Mononuclear cell (primary cell): ENCODE measurements around the gene PHF21A. TPM values are rescaled to one million over a fixed set of nuclear protein-coding genes. Genes with fewer than 3 reads are reported as not detected.
"Not testable (repeated sequence)": the region's sequence is repeated elsewhere in the genome, so short reads cannot be mapped to it uniquely, and the experiment has no call there.

Experiments used
- H3K27me3 ChIP-seq: 2 replicates; pipeline ENCODE4 v1.6.0; 2011; ENCODE audit warnings: low read length, control low read depth; ENCODE audit not compliant: insufficient read depth
- H3K4me1 ChIP-seq: 2 replicates; pipeline ENCODE4 v1.5.1; 2011; ENCODE audit warnings: mild to moderate bottlenecking, low read length, control low read depth; ENCODE audit not compliant: insufficient read depth
- H3K4me3 ChIP-seq: 2 replicates; pipeline ENCODE4 v1.5.1; 2011; ENCODE audit warnings: mild to moderate bottlenecking, low read length, moderate library complexity
- H3K9me3 ChIP-seq: 2 replicates; pipeline ENCODE4 v1.5.1; 2011; ENCODE audit warnings: low read depth, mild to moderate bottlenecking, control low read depth, low read length
- total RNA-seq: library from RNA; depleted of rRNA; stranded (reverse); fragments of >200 nt; gene quantifications from one replicate; pipeline ENCODE4 v1.2.3, GENCODE V29; 2012

PHF21A gene
- total RNA-seq, 1 donor: 33.2 TPM

DNA sequence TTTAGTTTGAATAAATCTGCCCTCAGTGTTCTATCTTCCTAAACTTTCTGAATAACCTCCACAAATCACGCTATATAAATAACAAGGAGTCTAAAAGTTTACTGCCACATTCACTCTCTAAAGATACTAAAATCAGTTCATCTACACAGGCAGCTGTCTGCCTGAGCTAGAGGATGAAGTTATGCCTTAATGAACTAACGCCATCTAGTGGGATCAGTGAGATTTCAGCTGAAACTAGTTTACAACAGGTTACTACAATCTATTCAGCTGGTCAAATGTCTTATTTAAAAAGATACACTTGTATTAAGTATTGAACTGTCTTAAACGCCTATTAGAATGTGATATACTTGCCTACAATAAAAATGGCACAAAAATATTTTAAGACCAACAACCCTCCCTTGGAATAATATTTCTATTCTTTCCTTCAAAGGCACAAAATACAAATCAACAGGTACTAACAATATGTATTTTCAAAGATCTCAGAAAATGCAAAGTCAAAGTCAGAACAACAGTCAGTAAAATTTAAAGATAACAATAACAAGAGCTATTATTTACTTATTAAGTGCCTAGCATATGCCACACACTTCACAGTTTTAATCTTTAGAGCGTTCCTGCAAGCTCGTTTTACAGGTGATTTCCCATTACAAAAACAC, 114.7 kb downstream of the PHF21A start:
- Histone ChIP-seq H3K4me1 (peaks cover 4% of the 10 kb centered on the region), H3K4me3 (no peak overlapping the region), H3K27me3 (no peaks in the 10 kb centered on the region), H3K9me3 (no peaks in the 10 kb centered on the region)

DNA sequence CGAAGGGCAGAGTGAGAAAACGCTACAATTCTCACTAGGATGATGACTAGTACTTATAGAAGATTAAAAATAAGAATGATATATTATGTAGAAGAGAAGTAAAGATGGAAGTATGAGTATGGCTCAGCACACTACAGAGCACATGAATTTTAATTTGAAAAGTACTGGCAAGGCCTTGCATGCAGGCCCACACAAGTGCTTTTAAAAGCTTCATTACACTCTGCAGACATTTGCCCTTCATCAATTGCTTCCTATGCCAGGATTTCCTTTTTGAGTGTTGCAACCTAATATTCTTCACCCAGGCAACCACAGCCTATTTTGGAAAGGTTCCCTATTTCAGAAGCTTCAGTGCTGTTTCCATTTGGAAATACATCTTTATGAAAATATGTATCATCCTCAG, 117.7 kb downstream of the PHF21A start:
- Histone ChIP-seq H3K4me1 (peaks cover 4% of the 10 kb centered on the region), H3K4me3 (no peak overlapping the region), H3K27me3 (no peaks in the 10 kb centered on the region), H3K9me3 (no peaks in the 10 kb centered on the region)

DNA sequence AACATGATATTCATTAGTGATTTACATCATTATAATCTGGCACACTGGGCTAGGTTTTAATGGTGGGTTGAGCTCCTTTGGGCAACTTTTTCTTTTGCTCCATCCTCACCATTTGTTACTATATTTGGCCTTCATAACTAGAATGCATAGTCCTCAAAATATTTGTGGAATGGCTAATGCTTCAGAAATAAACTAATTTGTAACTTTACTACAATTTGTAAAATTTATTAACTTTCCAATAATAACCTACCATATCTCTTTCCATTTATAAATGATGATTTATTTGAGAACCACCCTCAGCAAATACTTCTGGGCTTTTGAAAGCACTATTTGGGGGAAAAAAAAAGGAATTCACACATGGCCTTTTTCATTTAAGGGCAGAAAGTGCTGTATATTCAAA, 119.1 kb downstream of the PHF21A start:
- Histone ChIP-seq H3K4me1 (peaks cover 4% of the 10 kb centered on the region), H3K4me3 (no peak overlapping the region), H3K27me3 (no peaks in the 10 kb centered on the region), H3K9me3 (no peaks in the 10 kb centered on the region)

DNA sequence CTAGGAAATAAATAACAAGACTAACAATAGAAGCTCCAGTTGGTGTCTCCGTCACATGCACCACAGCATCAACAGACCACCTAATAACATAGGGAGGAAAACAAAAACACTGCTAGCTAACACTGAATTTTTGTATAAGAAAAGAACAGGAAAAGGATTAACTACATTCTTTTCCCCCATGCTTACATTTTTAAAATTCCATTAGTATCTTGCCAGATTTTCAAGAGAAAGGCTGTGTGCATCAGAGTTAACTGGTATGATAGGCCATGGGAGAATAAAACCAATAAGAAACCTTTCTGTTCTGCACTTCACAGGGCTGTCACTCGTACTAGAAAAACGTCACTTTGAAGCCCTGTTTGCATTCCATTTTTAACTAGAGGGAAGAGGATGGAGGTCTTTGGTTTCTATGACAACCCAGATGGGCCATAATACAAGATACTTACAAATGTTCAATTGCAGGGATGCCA, 119.8 kb downstream of the PHF21A start:
- Histone ChIP-seq H3K4me3 (no peak overlapping the region), H3K27me3 (no peaks in the 10 kb centered on the region), H3K9me3 (no peaks in the 10 kb centered on the region), H3K4me1 (peaks cover 4% of the 10 kb centered on the region)

DNA sequence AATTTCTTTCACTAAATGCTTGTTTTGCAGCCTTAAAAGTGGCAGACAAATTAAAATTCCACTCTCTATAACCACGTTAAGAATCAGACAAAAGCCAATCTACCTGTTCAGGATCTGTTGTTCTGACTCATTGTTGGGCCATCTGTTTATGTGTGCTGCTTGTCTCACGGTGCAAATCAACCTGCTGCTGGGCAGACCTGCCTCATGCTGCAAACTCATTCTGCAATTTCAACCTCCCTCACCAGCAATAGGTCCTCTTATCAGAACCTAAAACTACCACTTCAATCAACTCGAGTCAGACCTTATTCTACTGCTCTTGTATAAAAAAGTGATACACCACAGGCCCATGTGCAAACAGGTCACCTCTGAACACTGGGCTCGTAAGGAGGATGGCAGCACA, 123.7 kb downstream of the PHF21A start:
- H3K9me3 ChIP-seq: no peaks in the 10 kb centered on the region
- H3K4me3 ChIP-seq: no peak overlapping the region
- H3K27me3 ChIP-seq: no peaks in the 10 kb centered on the region
- no peaks in the 10 kb centered on the region for H3K4me1 ChIP-seq

DNA sequence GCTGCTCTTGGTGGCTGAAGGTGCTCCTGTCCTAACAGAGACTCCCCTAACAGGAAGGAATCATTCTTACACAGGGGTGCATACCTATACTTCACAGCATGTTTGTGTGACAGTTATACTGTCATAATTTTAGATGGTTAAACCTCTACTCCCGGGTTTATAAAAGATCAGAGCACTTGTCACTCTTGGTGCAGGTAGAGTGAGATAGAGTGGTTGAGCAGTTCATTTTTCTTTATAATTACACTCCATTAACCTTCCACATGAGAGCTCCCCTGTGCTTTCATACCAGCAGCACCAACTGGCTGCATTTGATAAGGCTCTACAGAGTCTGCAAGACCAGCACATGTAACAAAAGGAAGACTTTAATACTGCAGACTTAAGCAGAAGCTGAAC, 125.9 kb downstream of the PHF21A start:
- no peak overlapping the region for H3K4me3 ChIP-seq
- H3K27me3 ChIP-seq: no peaks in the 10 kb centered on the region
- no peaks in the 10 kb centered on the region for H3K9me3 ChIP-seq
- no peaks in the 10 kb centered on the region for H3K4me1 ChIP-seq

DNA sequence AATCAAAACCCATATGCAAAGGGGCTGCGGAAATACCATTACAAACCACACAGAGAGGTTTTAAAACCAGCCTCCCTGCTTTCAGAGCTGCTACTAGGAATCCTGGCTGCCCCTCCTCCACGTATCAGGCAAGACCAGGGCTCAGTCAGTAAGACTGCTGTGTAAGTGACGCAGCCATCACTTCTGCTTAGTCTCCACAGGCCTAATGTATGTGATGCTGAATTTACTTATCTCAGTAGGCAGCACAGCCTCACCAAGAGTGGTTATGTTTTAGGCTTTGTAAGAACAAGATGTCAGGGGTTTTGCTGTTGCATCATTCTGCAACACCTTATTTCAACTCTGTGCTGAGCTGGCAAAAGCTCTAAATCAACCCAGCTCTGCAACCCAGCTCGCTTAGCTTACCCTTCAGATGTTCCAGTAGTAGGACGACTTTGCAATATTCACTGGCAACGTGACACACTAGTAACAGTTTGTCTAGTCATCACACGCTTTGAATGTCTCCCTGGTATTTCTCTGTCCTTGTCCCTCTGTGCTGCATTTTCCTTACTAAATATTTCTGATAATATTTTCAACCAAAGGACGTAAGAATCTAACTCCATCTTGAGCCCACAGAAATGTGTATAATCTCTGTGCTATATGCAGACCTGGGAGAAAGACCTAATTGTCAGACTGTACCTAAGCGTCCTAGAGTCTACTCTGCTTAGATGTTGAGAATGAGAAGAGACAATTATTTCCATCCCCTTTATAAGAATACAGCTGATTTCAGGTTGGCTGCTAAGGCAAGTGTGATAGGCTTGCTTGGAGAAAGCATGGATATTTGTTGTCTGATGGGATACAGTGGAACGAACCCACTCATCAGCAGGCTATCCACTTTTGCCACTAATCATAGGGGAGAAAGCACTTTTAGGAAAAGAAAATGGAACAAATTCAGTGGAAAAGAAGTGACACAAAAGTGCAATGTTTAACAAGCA, 126.6 kb downstream of the PHF21A start:
- H3K27me3 ChIP-seq: no peaks in the 10 kb centered on the region
- H3K4me1 ChIP-seq: no peaks in the 10 kb centered on the region
- H3K4me3 ChIP-seq: no peak overlapping the region
- no peaks in the 10 kb centered on the region for H3K9me3 ChIP-seq

DNA sequence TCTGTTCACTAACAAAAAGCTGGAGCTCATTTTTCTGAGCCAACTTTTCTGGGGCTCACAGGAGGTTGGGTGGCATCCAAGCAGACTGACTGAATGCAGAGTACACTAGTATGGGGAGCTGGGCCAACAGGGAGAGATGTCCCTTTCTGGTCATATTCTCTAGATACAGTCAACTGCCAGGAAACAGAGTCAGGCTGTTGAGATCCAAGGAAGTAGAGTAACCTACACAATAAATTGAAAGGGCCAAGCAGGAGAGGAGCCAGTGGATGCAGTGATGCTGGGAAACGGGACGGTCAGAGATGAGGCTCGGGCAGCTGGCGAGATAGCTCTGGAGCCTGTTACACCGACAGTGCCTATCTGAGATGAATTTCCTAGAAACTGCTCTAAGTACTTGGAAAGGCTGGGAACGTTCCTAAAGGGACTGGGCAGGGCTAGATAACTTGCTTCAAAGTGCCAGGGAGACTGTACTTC, 127.7 kb downstream of the PHF21A start:
- Histone ChIP-seq H3K9me3 (no peaks in the 10 kb centered on the region), H3K4me3 (no peak overlapping the region), H3K27me3 (no peaks in the 10 kb centered on the region), H3K4me1 (no peaks in the 10 kb centered on the region)

DNA sequence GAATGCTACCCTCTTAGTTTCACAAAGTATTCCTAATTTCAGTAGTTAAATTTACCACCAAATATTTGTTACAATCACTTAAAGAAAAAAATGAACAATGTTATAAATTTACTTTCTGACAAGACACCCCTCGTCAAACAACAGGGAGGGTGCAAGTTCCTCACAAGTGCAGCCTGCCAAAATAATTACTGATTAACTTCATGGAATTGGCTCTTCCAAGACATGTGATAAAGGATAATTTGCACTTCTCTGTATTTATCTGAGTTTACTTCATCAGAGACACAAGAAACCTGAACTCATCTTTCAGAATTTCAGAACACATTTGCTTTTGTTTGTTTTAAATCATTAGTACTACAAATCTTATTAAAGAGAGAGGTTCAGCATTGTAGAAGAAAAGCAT, 132.3 kb downstream of the PHF21A start:
- Histone ChIP-seq H3K4me1 (no peaks in the 10 kb centered on the region), H3K9me3 (no peaks in the 10 kb centered on the region), H3K27me3 (no peaks in the 10 kb centered on the region), H3K4me3 (no peak overlapping the region)

DNA sequence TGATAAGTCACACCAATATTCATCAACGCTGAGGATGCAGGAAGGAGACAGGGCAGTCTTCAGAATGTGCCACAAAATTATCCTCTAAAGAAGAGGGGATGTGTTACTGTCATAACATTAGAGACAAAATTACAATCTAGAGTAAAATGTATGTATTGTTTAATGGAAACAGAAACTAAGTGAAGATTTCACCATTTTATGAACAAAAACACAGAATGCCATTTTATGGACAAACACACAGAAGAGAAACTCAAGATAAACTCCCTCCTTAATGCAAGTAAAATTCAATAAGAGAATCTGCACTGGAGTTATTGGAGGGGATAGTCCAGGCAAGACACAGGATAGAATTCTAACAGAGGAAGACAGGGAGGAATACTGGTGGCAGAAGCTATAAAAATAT, 136.0 kb downstream of the PHF21A start:
- no peak overlapping the region for H3K4me3 ChIP-seq
- H3K4me1 ChIP-seq: no peaks in the 10 kb centered on the region
- H3K9me3 ChIP-seq: no peaks in the 10 kb centered on the region
- H3K27me3 ChIP-seq: no peaks in the 10 kb centered on the region

DNA sequence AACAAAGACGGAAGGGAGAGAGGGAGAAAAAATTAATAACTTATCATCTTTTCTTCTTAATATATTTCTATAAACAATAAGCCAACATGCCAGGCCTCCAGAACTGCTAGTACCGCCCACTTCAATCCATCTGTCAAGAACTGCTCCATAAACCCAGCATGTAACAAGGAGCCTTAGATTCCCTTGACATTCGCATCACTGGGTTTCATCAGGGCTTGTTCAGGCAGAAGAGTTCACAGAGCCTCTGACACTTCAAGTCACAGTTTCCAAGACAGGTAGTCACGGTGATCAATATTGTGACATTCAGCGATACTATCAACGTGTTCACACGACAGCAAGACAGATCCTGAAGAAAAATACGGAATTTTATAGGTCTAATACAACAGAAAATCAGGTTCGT, 137.1 kb downstream of the PHF21A start:
- Histone ChIP-seq H3K27me3 (no peaks in the 10 kb centered on the region), H3K4me1 (no peaks in the 10 kb centered on the region), H3K9me3 (no peaks in the 10 kb centered on the region), H3K4me3 (no peak overlapping the region)

DNA sequence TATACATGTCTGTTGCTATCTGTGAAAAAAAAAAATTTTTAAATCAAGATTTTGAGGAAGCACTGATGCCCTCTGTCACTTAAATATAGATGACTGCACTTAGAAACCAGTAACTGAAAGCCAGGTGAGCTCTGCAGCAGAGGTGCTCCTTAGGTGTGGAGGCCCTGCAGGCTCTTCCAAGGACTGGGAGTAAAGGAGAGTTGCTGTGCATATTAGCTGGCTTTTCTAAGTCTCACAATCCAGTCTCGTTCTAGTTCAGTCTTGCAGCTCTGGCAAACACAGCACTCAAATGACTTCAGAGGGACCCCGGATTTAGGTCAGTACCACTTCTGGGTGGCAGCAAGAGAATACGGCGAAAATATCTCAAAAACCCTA, 137.8 kb downstream of the PHF21A start:
- no peaks in the 10 kb centered on the region for H3K27me3 ChIP-seq
- no peaks in the 10 kb centered on the region for H3K9me3 ChIP-seq
- no peak overlapping the region for H3K4me3 ChIP-seq
- H3K4me1 ChIP-seq: no peaks in the 10 kb centered on the region

DNA sequence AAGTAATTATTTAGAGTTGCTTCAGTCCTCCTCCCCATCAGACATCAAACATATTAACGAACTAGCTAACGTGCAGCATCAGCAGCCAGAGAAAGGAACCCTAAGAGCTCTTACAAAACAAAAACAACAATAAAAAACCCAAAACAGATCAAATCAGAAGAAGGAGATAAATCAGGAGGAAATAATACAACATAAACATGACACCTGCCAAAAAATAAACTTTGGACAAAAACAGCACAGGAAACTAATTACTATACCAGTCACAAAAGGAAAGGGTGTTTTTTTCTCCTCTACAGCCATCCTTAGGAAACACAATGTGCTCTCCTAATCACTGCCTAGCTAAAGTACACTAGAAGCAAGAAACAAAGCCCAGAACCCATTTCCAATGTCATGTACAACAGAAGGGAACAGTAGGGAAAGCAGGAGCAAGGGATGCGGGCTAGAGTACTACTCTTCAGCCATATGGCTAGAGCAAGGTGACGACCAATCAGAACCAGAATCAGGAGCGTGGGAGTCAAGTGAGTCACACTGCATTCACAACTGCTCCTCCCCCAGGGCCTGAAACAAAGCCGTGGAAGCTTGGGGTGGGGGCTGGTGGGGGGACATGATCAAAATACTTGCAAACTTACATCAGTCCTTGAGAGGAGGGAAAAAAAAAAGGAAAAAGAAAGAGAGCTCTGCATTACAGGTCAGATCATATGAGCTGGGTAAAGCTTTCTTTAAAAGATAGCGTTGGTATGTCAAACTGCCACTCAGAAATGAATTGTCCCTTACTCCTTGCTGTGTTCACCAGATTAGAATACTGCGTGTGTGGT, 138.4 kb downstream of the PHF21A start:
- Histone ChIP-seq H3K4me1 (no peaks in the 10 kb centered on the region), H3K9me3 (no peaks in the 10 kb centered on the region), H3K27me3 (no peaks in the 10 kb centered on the region), H3K4me3 (no peak overlapping the region)

DNA sequence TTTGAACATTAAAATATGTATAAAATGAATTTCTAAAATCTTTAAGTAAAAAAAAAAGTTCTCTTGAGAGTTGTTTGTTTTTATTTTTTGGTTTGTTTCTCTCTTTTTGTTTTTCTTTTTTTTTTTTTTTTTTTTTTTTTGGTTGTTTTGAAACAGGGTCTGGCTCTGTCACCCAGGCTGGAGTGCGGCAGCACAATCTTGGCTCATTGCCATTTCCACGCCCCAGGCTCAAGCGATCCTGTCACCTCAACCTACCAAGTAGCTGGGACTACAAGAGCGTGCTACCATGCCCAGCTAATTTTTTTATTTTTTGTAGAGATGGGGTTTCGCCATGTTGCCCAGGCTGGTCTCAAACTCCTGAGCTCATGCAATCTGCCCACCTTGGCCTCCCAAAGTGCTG, 139.4 kb downstream of the PHF21A start:
- H3K4me1 ChIP-seq, H3K4me3 ChIP-seq, H3K9me3 ChIP-seq, H3K27me3 ChIP-seq: not testable (repeated sequence)

DNA sequence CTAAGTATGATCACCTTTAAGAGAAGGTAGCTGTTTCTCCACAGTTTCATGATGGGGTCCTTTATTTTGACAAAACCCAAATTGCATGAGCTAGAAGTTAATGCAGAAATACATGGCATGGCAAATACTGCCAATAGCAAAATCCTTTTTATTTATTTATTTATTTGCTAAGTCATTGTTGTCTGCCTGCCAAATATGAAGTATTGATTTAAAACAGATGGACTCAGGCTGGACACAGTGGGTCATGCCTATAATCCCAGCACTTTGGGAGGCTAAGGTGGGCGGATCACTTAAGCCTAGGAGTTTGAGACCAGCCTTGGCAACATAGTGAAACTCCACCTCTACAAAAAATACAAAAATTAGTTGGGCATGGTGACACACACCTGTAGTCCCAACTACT, 146.4 kb downstream of the PHF21A start:
- Histone ChIP-seq H3K4me3 (no peak overlapping the region), H3K4me1 (no peaks in the 10 kb centered on the region), H3K27me3 (no peaks in the 10 kb centered on the region), H3K9me3 (no peaks in the 10 kb centered on the region)
